Testis (tissue), 2 donors: ENCODE data around the gene SCFD2.

Experiments
- CTCF ChIP-seq, 3 experiments: fragments of 450-650 bp in 2 of 3; fragments of 200-600 bp in 1 of 3; sonication (generic) in 1 of 3; IDR thresholded peaks; one replicate each; pipeline ENCODE4 v1.5.1; 2016 to 2019; ENCODE audit warnings: antibody characterized with exemption in 3 of 3, mild to moderate bottlenecking in 2 of 3, moderate library complexity in 1 of 3
- POLR2A ChIP-seq: fragments of 450-650 bp; IDR thresholded peaks from one replicate; pipeline ENCODE4 v1.6.1; 2017; ENCODE audit warnings: antibody characterized with exemption, mild to moderate bottlenecking, moderate library complexity

DNA sequence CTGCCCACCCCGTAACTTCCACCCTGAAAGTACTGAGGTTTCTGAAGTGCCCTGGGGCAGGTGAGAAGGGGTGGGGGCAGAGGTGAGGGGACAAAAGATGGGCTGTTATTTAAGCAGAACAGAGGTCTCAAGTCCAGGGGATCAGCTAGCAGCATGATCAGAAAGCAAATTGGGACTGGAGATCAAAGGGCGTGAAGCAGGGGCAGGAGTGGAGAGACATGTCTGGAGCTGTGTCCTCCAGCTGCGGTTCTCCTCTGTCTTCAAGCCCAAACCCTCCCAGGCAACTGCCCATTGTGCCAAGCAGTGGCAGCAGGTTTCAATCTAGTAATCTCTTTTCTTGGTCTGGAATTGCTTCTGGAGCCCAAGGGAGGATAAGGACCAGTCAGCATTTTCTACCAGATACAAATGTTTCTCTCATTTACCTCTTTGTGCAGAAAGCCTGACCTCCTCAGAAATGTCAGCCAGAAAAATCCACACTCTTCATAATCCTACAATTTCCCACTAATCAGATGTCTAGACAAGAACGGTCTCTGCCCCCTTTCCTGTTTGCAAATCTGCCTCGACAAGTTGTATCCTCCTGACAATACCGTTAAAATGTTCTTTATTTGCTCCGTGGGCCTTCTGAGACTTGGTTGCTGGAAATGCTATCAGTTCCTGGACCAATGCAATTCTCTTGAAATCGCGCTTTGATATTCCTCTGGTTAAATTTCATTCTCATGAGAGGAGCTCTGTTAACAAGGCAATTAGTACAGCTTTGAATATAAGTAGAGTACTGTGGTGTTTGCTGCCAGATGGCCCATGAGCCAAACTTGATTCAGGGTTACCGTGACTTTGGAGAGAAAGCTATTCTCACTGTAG lies 526.9 kb downstream of the SCFD2 start:
- TF ChIP-seq CTCF (IDR thresholded peaks at IDR 0.05) (no peak), POLR2A (no peak)
